Measurements from ENCODE around the gene ATP6V1G1. TPM values are rescaled to one million over a fixed set of nuclear protein-coding genes. Genes with fewer than 3 reads are reported as not detected.

The ATP6V1G1 gene
- total RNA-seq, 2 experiments from 2014 or later = 32.1 to 38.9 TPM

- H3K4me3 Mint-ChIP-seq = no peak overlapping the region
- CTCF ChIA-PET = no interaction called here
- no peak for DNase-seq
- no peak overlapping the region for H3K27ac Mint-ChIP-seq
- H3K36me3 Mint-ChIP-seq = peaks cover 25% of the 10 kb centered on the region
- POLR2A ChIA-PET = no interaction called here
- no peaks in the 10 kb centered on the region for H3K27me3 Mint-ChIP-seq
- intact Hi-C loops (cut with micrococcal nuclease) = no loop called here
- no peaks in the 10 kb centered on the region for H3K4me1 Mint-ChIP-seq (ENCODE audit: low read depth)
- no peaks in the 10 kb centered on the region for H3K9me3 Mint-ChIP-seq
Measured at GRCh38 chr9:114634387-114634786, 46.8 kb downstream of the ATP6V1G1 start.

- CTCF ChIA-PET = interaction anchor here (0.9 to 1.5 kb wide), 3 partner anchors 15 to 233 kb away, joined by 3 to 5 read pairs (median 3); no protein-coding TSS in a partner anchor
- H3K9me3 Mint-ChIP-seq = no peaks in the 10 kb centered on the region
- no peak for DNase-seq
- peaks cover 5% of the 10 kb centered on the region for H3K4me1 Mint-ChIP-seq (ENCODE audit: low read depth)
- H3K4me3 Mint-ChIP-seq = no peak overlapping the region
- H3K36me3 Mint-ChIP-seq = peaks cover 30% of the 10 kb centered on the region
- no peaks in the 10 kb centered on the region for H3K27me3 Mint-ChIP-seq
- intact Hi-C loops (cut with micrococcal nuclease) = no loop called here
- H3K27ac Mint-ChIP-seq = no peak overlapping the region
- POLR2A ChIA-PET = no interaction called here
Measured at GRCh38 chr9:114638404-114638803, 50.8 kb downstream of the ATP6V1G1 start.

DNA sequence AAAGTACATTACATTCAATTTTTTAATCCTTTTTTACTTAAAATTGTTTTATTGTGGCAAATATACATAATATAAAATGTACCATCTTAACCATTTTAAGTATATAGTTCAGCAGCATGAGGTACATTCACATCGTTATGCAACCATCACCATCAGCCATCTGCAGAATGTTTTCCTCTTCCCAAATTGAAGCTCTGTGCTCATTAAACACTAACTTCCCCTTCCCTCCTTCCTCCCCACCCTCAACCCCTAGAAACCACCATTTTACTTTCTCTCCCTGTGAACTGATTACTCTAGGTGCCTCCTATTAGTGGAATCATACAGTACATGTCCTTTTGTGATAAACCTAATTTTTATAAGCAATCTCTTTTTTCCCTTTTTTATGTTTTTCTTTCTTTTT is 54.4 kb downstream of the ATP6V1G1 start:
- Mint-ChIP-seq H3K36me3 (peaks cover 46% of the 10 kb centered on the region), H3K4me1 (ENCODE audit: low read depth) (peaks cover 5% of the 10 kb centered on the region), H3K27ac (no peak overlapping the region), H3K4me3 (no peak overlapping the region), H3K9me3 (no peaks in the 10 kb centered on the region), H3K27me3 (no peaks in the 10 kb centered on the region)
- CTCF ChIA-PET = interaction anchor here (1.3 kb wide), 1 partner anchor 12 kb away, joined by 3 read pairs; no protein-coding TSS in a partner anchor
- DNase-seq = no peak
- POLR2A ChIA-PET = no interaction called here
- intact Hi-C loops (cut with micrococcal nuclease) = no loop called here

DNA sequence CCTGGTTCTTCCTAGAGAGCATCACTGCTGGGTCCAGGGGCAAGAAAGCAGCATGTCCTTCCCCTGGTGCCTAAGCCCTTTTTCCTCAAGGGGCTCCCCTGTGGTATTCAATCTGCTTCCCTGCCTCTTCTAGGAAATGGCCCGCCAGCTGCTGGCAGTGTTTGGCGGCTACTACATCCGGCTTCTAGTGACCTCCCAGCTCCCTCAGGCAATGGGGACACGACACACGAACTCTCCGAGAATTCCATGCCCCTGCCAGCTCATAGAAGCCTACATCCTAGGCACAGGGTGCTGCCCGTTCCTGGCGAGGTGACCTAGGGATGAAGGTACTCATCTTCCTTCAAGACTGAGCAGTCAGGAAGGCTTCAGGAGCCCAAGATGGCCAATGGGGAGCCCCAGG is 55.4 kb downstream of the ATP6V1G1 start:
- intact Hi-C loops (cut with micrococcal nuclease) = no loop called here
- DNase-seq = no peak
- peaks cover 5% of the 10 kb centered on the region for H3K4me1 Mint-ChIP-seq (ENCODE audit: low read depth)
- H3K4me3 Mint-ChIP-seq = no peak overlapping the region
- no peak overlapping the region for H3K27ac Mint-ChIP-seq
- ChIA-PET POLR2A (no interaction called here), CTCF (interaction anchor here (1.3 kb wide), 1 partner anchor 11 kb away, joined by 3 read pairs; no protein-coding TSS in a partner anchor)
- H3K9me3 Mint-ChIP-seq = peaks cover 4% of the 10 kb centered on the region
- H3K36me3 Mint-ChIP-seq = peaks cover 50% of the 10 kb centered on the region
- H3K27me3 Mint-ChIP-seq = no peaks in the 10 kb centered on the region

DNA sequence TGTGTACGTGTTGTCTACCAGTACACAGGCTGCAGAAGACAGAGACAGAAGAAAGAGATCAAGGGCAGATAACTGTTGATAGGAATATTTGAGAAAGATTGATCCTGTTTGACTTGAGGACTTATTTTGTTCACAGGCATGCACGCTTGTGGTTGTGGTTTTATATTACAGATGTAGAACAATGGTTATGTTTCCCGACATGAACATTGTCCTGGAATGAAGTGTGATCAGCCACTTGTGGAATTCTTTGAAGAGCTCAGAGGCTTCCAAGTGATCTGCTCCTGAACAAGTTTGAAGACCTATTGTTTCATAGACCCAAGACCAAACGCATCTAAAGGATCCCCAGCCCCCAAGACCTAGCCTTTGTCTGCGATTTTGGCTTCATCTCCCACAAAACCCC is 56.3 kb downstream of the ATP6V1G1 start:
- Mint-ChIP-seq H3K9me3 (peaks cover 4% of the 10 kb centered on the region), H3K4me1 (ENCODE audit: low read depth) (peaks cover 5% of the 10 kb centered on the region), H3K27me3 (no peaks in the 10 kb centered on the region), H3K27ac (no peak overlapping the region), H3K4me3 (no peak overlapping the region), H3K36me3 (peaks cover 52% of the 10 kb centered on the region)
- no peak for DNase-seq
- ChIA-PET CTCF (interaction anchor here (0.6 to 1.5 kb wide), 2 partner anchors 33 to 238 kb away, joined by 3 read pairs; partner anchors contain the start of gene TMEM268), POLR2A (no interaction called here)
- intact Hi-C loops (cut with micrococcal nuclease) = no loop called here

Other genes starting within 250 kb of the ATP6V1G1 start
- gene AKNA, start 199.8 kb upstream of the ATP6V1G1 start, total RNA-seq = 100 to 1,000 TPM; 127 to 130 TPM
- gene WHRN, start 82.3 kb upstream of the ATP6V1G1 start, total RNA-seq = 1 to 10 TPM; 2.8 to 4.4 TPM
- gene TMEM268, start 23.5 kb downstream of the ATP6V1G1 start, total RNA-seq = 10 to 100 TPM; 17.7 TPM
- not detected for gene TEX53, start 70.0 kb downstream of the ATP6V1G1 start, total RNA-seq
- 1 to 10 TPM in 1 of 2 experiments, under 1 TPM in 1; 0.57 to 1.2 TPM for gene TEX48, start 94.4 kb downstream of the ATP6V1G1 start, total RNA-seq
- under 1 TPM; 0.12 to 0.14 TPM for gene TNFSF15, start 218.3 kb downstream of the ATP6V1G1 start, total RNA-seq

Measured in activated CD4-positive, alpha-beta memory T cell treated with anti-CD3 and anti-CD28 coated beads for 36 hours (primary cell).